ENCODE measurements around the gene AGAP6. TPM values are rescaled to one million over a fixed set of nuclear protein-coding genes. Genes with fewer than 3 reads are reported as not detected.
"Not testable (repeated sequence)": the region's sequence is repeated elsewhere in the genome, so short reads cannot be mapped to it uniquely, and the experiment has no call there.

Gene AGAP6
- total and polyA plus RNA-seq, 2 of the 8 experiments (the other 6 are each of a cell fraction or from before 2014, with no cell fraction given): 13.0 to 15.3 TPM

DNA sequence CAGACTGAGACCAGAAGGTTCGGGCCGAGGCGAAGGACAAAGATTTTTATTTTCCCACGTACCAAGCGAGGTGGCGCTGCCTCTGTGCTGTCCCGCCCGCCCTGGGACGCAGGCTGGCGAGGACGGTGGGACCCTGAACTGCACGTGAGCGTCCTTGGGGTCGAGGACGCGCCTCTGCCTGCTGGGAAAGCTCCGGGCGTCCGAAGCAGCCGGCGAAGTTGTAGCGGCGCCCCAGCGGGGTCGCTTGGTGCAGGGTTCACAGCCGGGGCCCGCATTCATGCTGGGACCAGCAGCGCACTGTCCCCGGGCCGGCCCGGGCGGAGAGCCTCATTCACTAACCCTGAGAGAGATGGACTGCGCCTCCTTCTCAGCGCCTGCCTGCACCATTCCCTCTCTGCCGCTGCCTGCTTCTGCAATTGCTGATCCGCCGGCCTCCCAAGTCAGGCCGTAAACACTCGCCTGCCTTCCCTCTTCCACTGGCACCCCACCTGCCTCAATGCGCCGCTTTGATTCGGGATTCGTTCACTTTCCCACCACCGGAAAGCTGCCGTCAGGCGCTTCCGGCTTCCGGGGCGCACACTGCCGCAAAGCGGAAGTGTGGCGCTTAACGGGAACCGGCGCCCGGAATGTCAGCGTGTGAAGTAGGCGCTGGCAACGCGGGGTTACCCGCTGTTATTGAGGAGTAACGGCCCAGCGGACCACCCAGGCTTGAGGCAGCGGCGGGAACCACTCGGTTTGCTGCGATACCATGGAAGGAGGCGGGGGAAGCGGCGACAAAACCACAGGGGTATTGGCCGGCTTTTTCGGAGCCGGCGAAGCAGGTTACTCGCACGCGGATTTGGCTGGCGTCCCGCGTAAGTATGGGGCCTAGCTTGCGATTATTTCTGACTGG lies 46.5 kb upstream of the AGAP6 start, which contains the start of the genes PARG and TIMM23B (continued):
- TF ChIP-seq PHF8 (conservative IDR thresholded peaks at IDR 0.05; ENCODE audit: low read depth, low read length): peak; percentile 70
- TF ChIP-seq, protein P1, sequence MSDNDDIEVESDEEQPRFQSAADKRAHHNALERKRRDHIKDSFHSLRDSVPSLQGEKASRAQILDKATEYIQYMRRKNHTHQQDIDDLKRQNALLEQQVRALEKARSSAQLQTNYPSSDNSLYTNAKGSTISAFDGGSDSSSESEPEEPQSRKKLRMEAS (IDR thresholded peaks at IDR 0.05): peak; percentile 49
- peak; percentile 82; the same call in 1 of the 2 replicates for TF ChIP-seq TAF1 (IDR thresholded peaks at IDR 0.05; ENCODE audit: low read depth, low read length)

GRCh38 chr10:49942339-49942705 lies 45.9 kb upstream of the AGAP6 start:
- peak overlapping the region; percentile 80 to 83 for H3K4me2 ChIP-seq (ENCODE audit: insufficient read depth in 1 of 2, low read depth in 2 of 2, low read length in 2 of 2)
- peak overlapping the region; percentile 3; the same call in 1 of the 2 replicates for H4K8ac ChIP-seq (ENCODE audit: extremely low read depth, insufficient read depth, low read length)
- H4K91ac ChIP-seq (replicated peaks; ENCODE audit: insufficient read length, low read length); H4K5ac ChIP-seq (ENCODE audit: insufficient read length, low read depth, low read length); H3K56ac ChIP-seq (replicated peaks; ENCODE audit: insufficient read length, low read depth, low read length); H2BK20ac ChIP-seq (ENCODE audit: low read length); H3K9me3 ChIP-seq (ENCODE audit: insufficient read depth in 2 of 2, low read depth in 1 of 2, low read length in 1 of 2); H3K14ac ChIP-seq (ENCODE audit: insufficient read length); H2AFZ ChIP-seq (ENCODE audit: low read length); POLR2A ChIA-PET (ENCODE audit: partially characterized antibody); H2BK12ac ChIP-seq (ENCODE audit: low read depth, low read length); H3K79me1 ChIP-seq (ENCODE audit: low read depth, low read length); H2BK5ac ChIP-seq (ENCODE audit: low read depth, low read length); H3K27me3 ChIP-seq (replicated peaks in 1 of 4; ENCODE audit: control insufficient read depth in 3 of 4, extremely low read depth in 1 of 4, insufficient read depth in 3 of 4, low read length in 3 of 4); H3K36me3 ChIP-seq (ENCODE audit: control insufficient read depth in 2 of 4, insufficient read depth in 4 of 4, low read length in 3 of 4); H2BK120ac ChIP-seq (replicated peaks; ENCODE audit: low read depth, low read length); DNase-seq (ENCODE audit: low read depth in 1 of 2, low spot score in 2 of 2); H3K23me2 ChIP-seq (ENCODE audit: low read depth, low read length); FAIRE-seq; H3K23ac ChIP-seq (ENCODE audit: insufficient read length); H3K4me1 ChIP-seq (replicated peaks in 1 of 4; ENCODE audit: control insufficient read depth in 3 of 4, insufficient read depth in 4 of 4, low read length in 3 of 4); H3K4ac ChIP-seq (replicated peaks; ENCODE audit: insufficient read length, low read depth, low read length); H2AK5ac ChIP-seq (ENCODE audit: low read depth, low read length); H2BK15ac ChIP-seq (ENCODE audit: low read length); H4K20me1 ChIP-seq (replicated peaks in 1 of 2; ENCODE audit: control insufficient read depth in 1 of 2, insufficient read depth in 2 of 2, low read length in 2 of 2): not testable (repeated sequence)
- WGBS, 2 experiments (ENCODE audit: extremely low coverage in 1 of 2, insufficient coverage in 1 of 2, insufficient read length in 1 of 2, insufficient replicate concordance in 2 of 2, low coverage in 1 of 2, low lambda C conversion rate in 2 of 2, missing lambda C conversion rate in 1 of 2): 3% methylated on average over 12 of the region's 12 CpGs; no CpG with 5 or more reads in 1 of the 2 experiments
- peak overlapping the region; percentile 68 to 86 (median 78) for H3K4me3 ChIP-seq (ENCODE audit: extremely low read depth in 1 of 4, insufficient read depth in 2 of 4, low read depth in 3 of 4, low read length in 4 of 4)
- peak overlapping the region; percentile 78 to 86 (median 82) for H3K9ac ChIP-seq (replicated peaks in 1 of 4; ENCODE audit: extremely low read depth in 1 of 4, low read depth in 3 of 4, low read length in 3 of 4)
- CTCF ChIA-PET (ENCODE audit: partially characterized antibody): interaction anchor here (1.2 kb wide), 1 partner anchor 349 kb away, joined by 4 read pairs; no protein-coding TSS in a partner anchor
- peaks cover 9 to 52% of the 10 kb centered on the region in 2 experiments for H3K79me2 ChIP-seq (ENCODE audit: control insufficient read depth in 1 of 2, insufficient read depth in 2 of 2, low read length in 2 of 2)
- peak overlapping the region; percentile 48; the same call in 1 of the 2 replicates for H3K18ac ChIP-seq (ENCODE audit: extremely low read depth, low read length)
- peak overlapping the region; percentile 70 for H3K27ac ChIP-seq (ENCODE audit: low read depth, low read length)
